GM19238 (cell line): ENCODE data around the gene CEP85.

ENCODE experiments used
- DNase-seq: peaks from one replicate; pipeline ENCODE4 v3.0.0; 2011; ENCODE audit warnings: low spot score; ENCODE audit not compliant: insufficient read length

The CEP85 gene

GRCh38 chr1:26278303-26278702 is 44.3 kb downstream of the CEP85 start:
- DNase-seq = no peak

DNA sequence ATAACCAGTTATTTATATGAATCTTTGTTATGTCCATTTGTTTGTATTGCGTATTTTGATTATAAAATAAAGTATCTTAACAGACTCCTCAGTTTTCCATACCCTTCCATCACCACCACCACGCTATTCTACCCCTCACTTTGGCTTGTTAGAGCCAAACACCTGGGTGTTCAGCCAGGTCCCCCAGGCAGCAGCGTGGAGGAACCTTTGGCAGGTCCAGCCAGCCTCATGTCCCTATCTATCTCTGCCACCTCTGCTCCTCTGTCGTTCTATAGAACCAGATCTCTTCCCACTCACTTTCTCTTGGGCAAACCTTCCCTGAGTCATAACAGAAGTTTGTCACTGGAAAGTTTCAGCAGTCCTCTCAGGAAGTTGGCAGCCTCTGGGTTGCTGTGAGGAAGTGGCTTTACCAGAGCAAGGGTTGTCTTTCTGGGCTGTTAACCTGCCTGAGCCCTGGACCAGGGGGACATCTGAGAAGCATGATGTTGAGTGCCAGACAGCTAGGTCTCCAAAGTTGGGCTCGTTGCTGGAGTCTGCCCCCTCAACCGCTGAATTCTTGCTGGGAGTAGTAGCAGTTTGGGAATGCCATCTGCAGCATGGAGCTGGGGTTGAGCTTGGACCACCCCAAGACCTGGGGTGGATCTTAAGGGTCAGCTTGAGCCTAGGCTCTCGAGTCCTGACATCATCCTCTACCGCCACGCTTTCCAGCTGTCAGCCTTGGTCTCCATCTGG is 44.9 kb downstream of the CEP85 start:
- DNase-seq = no peak

DNA sequence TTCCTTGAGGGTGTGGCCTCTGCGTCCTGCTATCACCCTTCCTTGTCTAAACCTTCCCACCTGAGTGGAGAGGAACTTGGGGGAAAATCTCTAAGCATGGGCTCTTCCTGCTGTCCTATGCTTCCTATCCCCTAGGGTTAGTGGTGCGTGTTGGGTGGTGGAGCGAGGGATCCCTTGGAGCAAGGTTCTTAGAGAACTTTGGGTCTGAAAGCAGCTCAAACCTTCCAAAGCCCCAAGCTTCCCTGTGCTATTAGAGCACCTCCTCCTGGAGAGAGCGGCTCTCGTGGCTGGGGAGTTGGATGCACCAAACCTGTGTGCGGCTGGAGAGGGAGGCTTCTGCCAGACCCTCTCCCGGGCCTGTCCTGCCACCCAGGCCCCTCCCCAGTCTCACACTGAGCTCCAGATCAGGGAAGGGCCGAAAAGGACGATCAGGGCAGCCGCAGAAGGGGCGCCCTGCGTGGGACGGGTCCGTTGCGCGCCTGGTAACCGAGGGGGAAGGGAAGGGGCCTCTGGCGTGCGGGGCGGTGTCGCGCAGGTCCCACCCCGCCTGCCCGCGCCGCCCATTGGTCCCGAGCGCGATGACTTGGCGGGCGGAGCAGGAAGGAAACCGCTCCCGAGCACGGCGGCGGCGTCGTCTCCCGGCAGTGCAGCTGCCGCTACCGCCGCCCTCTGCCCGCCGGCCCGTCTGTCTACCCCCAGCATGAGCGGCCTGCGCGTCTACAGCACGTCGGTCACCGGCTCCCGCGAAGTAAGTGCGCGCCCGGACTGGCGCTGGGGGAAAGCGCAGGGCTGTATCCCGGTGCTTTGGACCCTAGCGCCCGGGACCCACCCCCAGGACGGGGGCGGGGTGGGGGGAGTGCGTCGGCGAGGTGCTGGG is 45.7 kb downstream of the CEP85 start, which contains the start of gene SH3BGRL3:
Gene SH3BGRL3, plus strand, starts transcription at position 631 of the 877 bp plus-strand sequence. Its CDS starts 70 bp downstream, at position 701.
- peak; percentile 89 for DNase-seq

DNA sequence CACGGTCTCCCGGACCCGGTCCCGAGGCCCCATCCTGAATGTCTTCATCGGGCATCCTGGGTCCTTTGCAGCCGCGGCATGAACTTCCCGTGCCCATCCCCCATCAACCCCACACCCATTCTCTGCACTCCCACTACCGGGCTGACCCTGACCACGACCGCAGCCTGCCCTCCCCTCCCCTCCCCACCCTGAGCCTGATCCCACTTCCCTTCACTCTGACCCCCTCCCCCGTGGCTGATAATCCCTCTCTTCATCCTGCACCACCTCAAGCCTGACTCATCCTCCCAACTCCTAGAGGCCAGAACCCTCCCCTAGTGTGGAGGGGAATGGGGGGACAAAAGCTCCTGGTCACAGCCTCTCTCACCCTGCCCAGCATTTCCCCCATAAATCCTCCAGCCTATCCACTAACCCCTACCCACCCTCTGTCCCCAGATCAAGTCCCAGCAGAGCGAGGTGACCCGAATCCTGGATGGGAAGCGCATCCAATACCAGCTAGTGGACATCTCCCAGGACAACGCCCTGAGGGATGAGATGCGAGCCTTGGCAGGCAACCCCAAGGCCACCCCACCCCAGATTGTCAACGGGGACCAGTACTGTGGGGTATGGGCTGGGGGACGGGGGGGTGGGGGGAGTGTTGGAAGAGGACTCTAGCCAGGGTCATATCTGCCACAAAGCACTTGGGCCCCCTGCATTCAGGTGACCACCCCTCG is 46.5 kb downstream of the CEP85 start:
- DNase-seq = peak; percentile 30

GRCh38 chr1:26281091-26281958 is 47.3 kb downstream of the CEP85 start:
- DNase-seq = no peak

- no peak for DNase-seq
Observed at GRCh38 chr1:26281971-26282370, 48.0 kb downstream of the CEP85 start.

DNA sequence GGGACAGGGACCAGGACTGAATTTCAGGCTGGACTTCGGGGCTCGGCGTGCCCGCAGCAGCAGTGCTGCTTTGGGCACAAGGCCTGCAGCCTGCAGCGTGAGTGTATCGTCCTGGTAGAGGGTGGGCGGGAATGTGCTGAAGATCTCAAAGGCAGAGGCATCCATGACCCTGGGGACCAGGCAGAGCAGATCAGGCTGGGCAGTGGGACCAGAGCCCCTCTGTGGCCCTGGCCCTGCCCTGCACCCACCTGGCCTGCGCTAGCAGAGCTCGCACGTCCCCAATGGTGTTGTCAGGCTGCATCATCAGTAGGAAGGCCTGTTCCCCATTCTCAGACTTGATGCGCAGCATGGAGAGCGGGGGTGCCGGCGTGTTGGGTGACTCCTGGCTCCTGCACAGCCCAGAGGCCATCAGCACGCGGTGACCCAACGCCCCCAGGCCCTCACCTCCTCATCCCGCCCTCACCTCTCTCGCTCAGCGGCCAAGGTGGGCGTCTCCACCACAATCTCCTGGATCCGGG is 48.5 kb downstream of the CEP85 start:
- no peak for DNase-seq

DNA sequence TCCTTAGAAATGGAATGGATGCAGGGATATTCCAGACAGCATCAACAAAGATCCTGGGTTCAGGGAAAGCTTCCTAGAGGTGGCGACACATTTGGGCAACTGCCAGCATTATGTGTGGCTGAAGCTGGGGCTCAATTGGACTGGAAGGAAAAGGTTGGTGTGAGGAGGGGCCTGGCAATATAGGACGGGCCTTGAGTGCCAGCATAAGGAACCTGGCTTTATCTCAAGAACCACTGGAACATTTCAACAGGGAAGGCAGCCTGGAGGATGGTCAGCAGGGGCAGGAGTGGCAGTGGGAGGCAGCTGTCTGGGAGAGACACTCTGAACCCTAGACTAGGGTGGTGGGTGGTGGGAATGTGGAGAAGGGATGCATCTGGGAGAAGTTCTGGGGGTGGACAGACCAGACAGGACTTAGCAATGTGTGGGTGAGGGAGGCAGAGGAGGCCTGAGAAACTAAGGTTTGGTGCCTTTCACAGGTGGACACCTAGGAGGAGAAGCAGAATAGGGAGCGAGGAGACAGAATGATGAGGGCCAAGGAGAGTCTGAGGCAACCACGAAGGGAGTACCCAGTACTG is 49.4 kb downstream of the CEP85 start:
- no peak for DNase-seq

- no peak for DNase-seq
Observed at GRCh38 chr1:26283871-26284596, 50.0 kb downstream of the CEP85 start.

DNA sequence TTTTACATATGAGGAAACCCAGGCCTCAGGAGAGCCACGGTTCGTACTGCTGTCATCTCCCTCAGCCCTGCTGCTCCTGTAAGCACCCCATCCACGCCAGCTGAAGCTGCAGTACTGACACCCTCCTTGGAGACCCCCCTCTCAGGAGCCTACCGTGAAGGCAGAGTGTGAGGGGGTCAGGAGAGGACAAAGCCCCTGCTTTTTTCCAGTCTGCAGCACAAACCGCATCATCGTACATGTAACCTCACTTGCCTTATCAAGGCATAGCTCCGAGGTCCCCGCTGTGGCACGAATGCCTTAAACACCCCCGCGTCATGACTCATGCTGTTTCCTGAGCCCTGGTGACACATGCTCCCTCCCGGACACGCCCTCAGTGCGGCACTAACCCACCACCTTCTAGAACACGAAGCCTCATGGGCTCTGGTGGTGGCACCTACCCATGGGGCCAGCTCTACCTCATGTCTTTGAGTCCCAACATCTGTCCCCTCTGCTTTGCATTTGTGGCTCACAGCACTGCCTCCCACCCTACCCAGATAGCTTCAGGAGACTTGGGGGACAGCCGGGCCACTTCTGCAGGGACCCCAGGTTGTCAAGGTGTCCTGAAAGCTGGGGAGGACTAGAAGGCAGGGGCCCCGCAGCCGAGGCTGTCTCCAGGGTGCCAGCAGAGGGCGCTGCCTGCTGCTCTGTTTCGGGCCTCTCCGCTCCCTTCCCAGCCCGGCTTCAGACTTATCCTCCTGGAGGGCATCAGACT is 50.8 kb downstream of the CEP85 start:
- DNase-seq = peak; percentile 55

DNA sequence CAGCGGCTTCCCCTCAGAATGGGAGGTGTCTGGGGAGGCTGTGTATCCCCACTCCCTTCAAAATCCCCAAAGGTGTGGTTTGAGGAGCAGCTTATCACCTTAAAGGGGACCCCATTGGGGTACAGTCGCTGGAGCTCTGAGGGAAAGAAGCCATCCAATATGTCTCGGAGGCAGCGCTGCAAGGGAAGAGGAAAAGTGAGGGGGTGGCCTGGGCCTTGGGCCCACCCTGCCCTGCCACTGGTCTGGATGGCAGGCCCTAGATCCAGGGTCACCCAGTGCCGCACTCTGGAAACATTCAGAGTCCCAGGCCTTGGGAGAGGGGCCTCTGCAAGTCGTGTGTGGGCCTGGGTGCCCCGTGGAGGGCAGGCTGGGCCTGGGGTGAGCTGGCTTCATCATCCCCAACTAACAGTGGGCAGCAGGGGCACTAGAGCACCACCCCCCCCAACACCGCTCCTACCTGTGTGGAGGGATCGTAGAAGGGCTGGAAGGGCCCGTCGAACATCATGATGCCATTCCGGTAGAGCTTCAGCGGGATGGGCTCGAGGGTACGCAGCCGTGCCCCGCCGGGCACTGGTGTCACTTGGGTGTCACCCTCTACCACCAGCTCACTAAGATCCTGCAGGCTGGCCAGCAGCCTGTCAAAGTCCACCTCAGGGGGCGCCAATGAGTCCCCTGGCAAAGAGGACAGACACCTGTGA is 51.5 kb downstream of the CEP85 start:
- peak; percentile 38 for DNase-seq

- DNase-seq = no peak
Observed at GRCh38 chr1:26286064-26286416, 52.0 kb downstream of the CEP85 start.

DNA sequence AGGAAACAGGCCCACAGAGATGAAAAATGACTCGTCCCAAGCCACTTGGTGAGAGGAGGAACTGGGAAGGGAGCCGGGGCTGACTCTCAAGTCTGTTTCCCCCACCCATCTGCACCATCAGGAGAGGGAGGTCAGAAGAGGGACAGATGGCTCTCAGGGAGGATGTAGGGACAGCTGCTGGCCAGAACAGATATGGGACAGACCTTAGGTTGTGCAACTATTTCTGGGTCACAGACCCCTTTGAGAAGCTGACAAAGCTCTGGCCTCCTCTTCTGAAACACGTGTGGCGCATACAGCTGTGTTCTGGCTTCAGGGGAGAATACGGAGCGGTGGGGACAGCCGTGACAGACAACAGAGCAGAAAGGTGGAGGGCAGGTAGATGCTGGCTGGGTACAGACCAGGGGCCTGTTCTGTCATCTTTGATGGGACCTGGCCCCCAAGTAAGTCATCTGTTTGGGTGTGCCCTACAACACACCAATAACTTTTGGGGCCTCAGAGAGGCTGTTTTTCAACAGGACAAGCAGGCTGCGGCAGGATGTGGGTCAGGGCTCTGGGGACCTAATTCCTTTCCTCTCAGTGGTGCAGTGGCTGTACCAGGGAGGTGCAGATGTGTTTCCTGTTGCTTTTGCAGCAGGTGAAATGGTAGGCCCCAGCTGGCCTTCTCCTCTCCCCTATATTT is 53.2 kb downstream of the CEP85 start:
- peak; percentile 70 for DNase-seq

DNA sequence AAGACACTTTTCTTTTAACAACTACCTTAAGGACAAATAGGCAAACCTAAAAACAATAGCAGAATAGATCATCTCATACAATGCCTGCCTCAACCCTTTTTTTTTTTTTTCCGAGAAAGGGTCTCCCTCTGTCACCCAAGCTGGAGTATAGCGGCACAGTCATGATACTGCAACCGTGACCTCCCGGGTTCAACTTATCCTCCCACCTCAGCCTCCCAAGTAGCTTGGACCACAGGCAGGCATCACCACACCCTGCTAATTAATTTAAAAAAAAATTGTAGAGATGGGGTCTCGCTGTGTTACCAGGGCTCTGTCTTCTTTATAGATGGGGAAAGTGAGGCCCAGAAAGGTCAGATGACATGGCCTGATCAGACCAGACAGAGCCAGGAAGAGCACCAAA is 53.8 kb downstream of the CEP85 start:
- DNase-seq = no peak

- DNase-seq = no peak
Observed at GRCh38 chr1:26288311-26288941, 54.4 kb downstream of the CEP85 start.

GRCh38 chr1:26289158-26290059 is 55.4 kb downstream of the CEP85 start:
- peak; percentile 79 for DNase-seq
